Measurements from ENCODE around the gene EPB41L4A. TPM values are rescaled to one million over a fixed set of nuclear protein-coding genes. Genes with fewer than 3 reads are reported as not detected.
A peak's percentile ranks its signal among the peaks of the same experiment; 100 is the strongest.

Gene EPB41L4A
- total RNA-seq, 2 donors from 2014 or later, result 7.0 to 16.2 TPM

DNA sequence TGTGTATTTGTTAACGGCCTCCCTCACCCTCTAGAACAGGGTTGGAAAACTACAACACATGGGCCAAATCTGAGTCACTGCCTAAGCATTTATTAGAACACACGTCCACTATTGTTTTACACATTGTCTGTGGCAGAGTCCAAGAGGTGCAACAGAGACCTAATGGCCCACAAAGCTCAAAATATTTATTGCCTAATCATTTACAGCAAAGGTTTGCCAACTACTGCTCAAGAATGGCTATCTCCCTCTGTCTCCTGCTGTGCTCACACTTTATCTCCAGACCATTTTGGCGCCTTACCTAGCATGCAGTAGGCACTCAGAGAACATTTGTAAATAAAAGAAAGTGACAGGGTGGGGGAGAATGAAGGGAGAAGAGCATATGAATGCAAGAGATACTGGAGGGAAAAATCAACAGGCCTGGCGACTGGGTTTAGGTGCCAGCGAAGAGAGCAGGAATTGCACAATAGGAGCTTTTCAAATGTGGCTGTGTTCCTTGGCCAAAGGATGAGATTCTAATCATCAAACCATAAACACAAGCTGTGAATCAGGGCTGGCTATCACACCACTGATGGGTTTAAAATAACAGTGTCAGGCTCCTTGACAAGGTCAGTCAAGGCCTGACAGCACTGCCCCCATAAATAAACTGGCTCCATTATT is 80.3 kb downstream of the EPB41L4A start:
- 43 to 57% methylated on average over 5 of the region's 5 CpGs for WGBS, 2 donors
- TF ChIP-seq POLR2A (IDR thresholded peaks at IDR 0.05), result no peak

DNA sequence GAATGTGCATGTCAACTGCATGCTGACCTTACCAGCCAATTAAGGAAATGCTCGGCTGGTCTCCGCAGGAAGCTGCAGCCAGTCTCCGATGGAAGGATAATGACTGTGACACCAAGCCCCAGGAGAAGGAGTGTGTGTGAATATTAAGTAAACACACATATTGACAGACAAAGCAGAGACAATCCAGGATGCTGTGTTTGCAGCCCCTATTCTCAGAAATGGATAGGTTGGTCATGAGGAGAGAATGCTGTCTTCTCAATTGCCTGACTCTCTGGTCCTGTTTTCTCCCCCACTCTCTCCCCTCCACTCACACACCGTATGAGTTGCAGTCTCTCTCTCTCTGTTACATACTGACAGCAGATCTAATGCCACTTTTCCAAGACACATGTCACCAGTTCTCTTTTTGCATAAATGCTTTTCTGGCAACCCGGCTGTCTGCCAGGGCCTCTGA is 85.7 kb downstream of the EPB41L4A start:
- ATAC-seq (no peak), DNase-seq (no peak)
- Histone ChIP-seq H3K9me3 (no peaks in the 10 kb centered on the region), H3K36me3 (replicated peaks in 1 of 2; ENCODE audit: insufficient read depth in 1 of 2, low read depth in 2 of 2) (no peaks in the 10 kb centered on the region), H3K4me1 (peaks cover 21% of the 10 kb centered on the region), H3K27ac (no peak overlapping the region), H3K4me3 (no peak overlapping the region), H3K27me3 (no peaks in the 10 kb centered on the region)
- TF ChIP-seq, protein P1, sequence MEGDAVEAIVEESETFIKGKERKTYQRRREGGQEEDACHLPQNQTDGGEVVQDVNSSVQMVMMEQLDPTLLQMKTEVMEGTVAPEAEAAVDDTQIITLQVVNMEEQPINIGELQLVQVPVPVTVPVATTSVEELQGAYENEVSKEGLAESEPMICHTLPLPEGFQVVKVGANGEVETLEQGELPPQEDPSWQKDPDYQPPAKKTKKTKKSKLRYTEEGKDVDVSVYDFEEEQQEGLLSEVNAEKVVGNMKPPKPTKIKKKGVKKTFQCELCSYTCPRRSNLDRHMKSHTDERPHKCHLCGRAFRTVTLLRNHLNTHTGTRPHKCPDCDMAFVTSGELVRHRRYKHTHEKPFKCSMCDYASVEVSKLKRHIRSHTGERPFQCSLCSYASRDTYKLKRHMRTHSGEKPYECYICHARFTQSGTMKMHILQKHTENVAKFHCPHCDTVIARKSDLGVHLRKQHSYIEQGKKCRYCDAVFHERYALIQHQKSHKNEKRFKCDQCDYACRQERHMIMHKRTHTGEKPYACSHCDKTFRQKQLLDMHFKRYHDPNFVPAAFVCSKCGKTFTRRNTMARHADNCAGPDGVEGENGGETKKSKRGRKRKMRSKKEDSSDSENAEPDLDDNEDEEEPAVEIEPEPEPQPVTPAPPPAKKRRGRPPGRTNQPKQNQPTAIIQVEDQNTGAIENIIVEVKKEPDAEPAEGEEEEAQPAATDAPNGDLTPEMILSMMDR (IDR thresholded peaks at IDR 0.05), result no peak
- no peak for TF ChIP-seq POLR2A (IDR thresholded peaks at IDR 0.05)
- intact Hi-C loops (cut with DNase I), result no loop called here
- 32 to 53% methylated on average over 5 of the region's 5 CpGs for WGBS, 2 donors

More for the DNA sequence above, 80.3 kb downstream of the EPB41L4A start:
- ATAC-seq (peak; percentile 90), DNase-seq (peak in 3 of 4 donors; percentile 18 to 52 (median 25))
- peak overlapping the region; percentile 11 to 78 (median 72) for H3K27ac ChIP-seq
- H3K27me3 ChIP-seq, result no peaks in the 10 kb centered on the region
- intact Hi-C loops (cut with DNase I), result no loop called here
- H3K4me1 ChIP-seq, result peaks cover 26% of the 10 kb centered on the region
- H3K9me3 ChIP-seq, result no peaks in the 10 kb centered on the region
- H3K4me3 ChIP-seq, result no peak overlapping the region
- no peaks in the 10 kb centered on the region for H3K36me3 ChIP-seq (replicated peaks in 1 of 2; ENCODE audit: insufficient read depth in 1 of 2, low read depth in 2 of 2)

DNA sequence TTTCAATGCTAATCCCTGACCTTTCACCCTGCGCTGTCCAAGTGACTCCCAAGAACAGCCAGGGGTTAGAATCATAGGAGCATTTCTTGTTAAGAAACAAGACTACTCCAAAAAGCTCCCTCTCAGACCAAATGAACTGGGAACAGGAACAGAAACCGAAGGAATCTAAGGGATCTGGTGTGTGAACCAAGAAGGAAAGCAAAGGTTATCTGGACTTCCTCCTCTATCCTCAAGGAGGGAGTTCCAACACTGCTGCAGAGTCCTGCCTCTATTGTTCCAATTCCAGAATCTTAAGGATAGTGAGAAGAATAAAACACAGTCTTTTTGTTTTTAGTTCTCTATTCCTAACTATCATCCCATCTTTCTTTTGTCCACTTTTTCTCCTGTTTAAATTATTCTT is 87.2 kb downstream of the EPB41L4A start:
- 80 to 88% methylated on average over 2 of the region's 2 CpGs for WGBS, 2 donors
- H3K4me1 ChIP-seq, result peaks cover 14% of the 10 kb centered on the region
- intact Hi-C loops (cut with DNase I), result no loop called here
- H3K27ac ChIP-seq, result no peak overlapping the region
- ATAC-seq (no peak), DNase-seq (no peak)
- no peak overlapping the region for H3K4me3 ChIP-seq
- H3K9me3 ChIP-seq, result no peaks in the 10 kb centered on the region
- no peaks in the 10 kb centered on the region for H3K36me3 ChIP-seq (replicated peaks in 1 of 2; ENCODE audit: insufficient read depth in 1 of 2, low read depth in 2 of 2)
- TF ChIP-seq, protein P1 (IDR thresholded peaks at IDR 0.05), result no peak
- TF ChIP-seq POLR2A (IDR thresholded peaks at IDR 0.05), result no peak
- no peaks in the 10 kb centered on the region for H3K27me3 ChIP-seq

DNA sequence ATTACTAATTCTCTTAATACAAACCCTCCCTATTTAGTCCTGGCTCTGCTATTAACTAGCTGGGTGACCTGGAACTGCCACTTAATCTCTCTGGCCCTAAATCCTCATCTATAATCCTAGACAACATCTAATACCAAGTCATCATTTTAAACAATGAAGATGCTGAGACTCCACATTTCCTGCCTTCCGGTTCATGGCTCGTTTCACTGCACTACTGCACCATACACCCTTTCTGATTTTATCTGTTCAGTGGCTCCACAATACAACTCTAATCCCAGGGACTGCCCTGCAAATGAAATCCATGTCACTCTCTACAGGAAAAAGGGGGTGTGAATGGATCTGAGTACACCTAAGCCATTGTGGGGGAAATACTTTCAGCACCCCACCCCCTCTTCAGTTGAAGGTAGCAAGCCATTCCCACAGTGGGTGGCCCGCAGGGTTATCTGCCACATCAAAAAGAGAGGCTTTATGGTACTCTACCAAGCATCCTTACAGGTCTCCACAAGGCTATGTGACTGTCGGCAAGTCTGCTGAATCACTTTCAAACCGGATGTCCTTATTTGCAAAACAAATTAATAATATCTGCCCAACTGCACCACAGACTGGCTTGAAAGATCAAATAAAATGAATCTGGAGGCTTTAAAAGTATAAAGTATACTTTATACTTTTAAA is 89.5 kb downstream of the EPB41L4A start:
- H3K27me3 ChIP-seq, result no peaks in the 10 kb centered on the region
- DNase-seq, result no peak
- H3K9me3 ChIP-seq, result no peaks in the 10 kb centered on the region
- TF ChIP-seq POLR2A (IDR thresholded peaks at IDR 0.05), result no peak
- TF ChIP-seq, protein P1 (IDR thresholded peaks at IDR 0.05), result no peak
- H3K27ac ChIP-seq, result no peak overlapping the region
- ATAC-seq, result no peak
- H3K4me1 ChIP-seq, result peaks cover 14% of the 10 kb centered on the region
- intact Hi-C loops (cut with DNase I), result no loop called here
- H3K36me3 ChIP-seq (replicated peaks in 1 of 2; ENCODE audit: insufficient read depth in 1 of 2, low read depth in 2 of 2), result no peaks in the 10 kb centered on the region
- H3K4me3 ChIP-seq, result no peak overlapping the region
- WGBS, 2 donors, result 35 to 36% methylated on average over 5 of the region's 5 CpGs

DNA sequence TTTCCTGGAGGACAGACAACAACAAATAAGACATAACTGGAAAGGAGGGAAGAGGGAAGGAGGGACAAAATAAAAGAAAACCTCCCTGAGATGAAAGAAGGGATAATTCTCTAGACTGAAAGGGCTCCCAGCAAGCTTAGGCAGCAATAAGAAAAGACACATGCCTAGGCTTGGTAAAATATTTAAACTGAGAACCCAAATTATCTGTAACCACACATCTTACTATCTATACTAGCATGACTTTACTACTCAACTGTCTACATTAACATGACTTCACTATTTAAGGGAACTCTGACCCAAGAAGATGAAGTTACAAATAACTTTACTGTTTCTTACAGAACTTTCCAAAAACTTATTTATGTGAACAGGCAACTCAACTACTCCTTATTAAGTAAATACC is 95.9 kb downstream of the EPB41L4A start:
- H3K36me3 ChIP-seq (replicated peaks in 1 of 2; ENCODE audit: insufficient read depth in 1 of 2, low read depth in 2 of 2), result no peaks in the 10 kb centered on the region
- DNase-seq (no peak), ATAC-seq (no peak)
- TF ChIP-seq, protein P1 (IDR thresholded peaks at IDR 0.05), result no peak
- no peak for TF ChIP-seq POLR2A (IDR thresholded peaks at IDR 0.05)
- H3K4me3 ChIP-seq, result no peak overlapping the region
- no peaks in the 10 kb centered on the region for H3K27me3 ChIP-seq
- intact Hi-C loops (cut with DNase I), result no loop called here
- no peak overlapping the region for H3K27ac ChIP-seq
- peaks cover 5% of the 10 kb centered on the region for H3K4me1 ChIP-seq
- no peaks in the 10 kb centered on the region for H3K9me3 ChIP-seq

Data from body of pancreas (tissue), 4 donors.